GM13976 (cell line): Measurements from ENCODE around the gene RNF11.

Experiments used
- DNase-seq: peaks from one replicate; pipeline ENCODE4 v3.0.0; 2012; ENCODE audit warnings: low spot score
- in situ Hi-C: fragments of 300-500 bp; cut with MboI; formaldehyde crosslinking; loops from one replicate; pipeline ENCODE4 v1.12.0; 2022; ENCODE audit warnings: low sequenced_read_pairs, mixed read lengths, inconsistent platforms; ENCODE audit not compliant: unreplicated experiment
- TF ChIP-seq, protein P1 (sequence below): IDR thresholded peaks from 2 replicates; pipeline ENCODE4 v1.5.1; 2012; ENCODE audit warnings: borderline replicate concordance, mild to moderate bottlenecking; ENCODE audit not compliant: insufficient read depth; ENCODE audit errors: extremely low read depth, missing control alignments, control extremely low read depth

The RNF11 gene

DNA sequence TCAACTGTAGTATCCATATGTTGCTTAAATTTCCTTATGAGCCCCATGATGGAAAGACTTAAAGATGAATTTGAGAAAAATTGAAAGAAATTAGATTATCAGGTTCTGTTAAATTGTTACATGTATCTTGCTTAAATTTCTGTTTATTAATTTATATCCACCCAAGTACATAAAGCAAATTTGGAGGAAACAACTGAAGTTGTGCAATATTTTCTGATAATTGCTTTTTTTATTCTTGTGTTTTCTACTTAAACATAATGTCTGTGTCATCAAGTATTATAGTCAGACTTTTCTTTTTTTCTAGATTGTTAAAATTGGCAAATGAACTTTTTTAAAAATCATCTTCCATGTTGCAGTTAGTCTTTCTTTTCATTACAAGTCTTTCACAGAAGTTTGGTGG lies 36.8 kb downstream of the RNF11 start:
- TF ChIP-seq, protein P1, sequence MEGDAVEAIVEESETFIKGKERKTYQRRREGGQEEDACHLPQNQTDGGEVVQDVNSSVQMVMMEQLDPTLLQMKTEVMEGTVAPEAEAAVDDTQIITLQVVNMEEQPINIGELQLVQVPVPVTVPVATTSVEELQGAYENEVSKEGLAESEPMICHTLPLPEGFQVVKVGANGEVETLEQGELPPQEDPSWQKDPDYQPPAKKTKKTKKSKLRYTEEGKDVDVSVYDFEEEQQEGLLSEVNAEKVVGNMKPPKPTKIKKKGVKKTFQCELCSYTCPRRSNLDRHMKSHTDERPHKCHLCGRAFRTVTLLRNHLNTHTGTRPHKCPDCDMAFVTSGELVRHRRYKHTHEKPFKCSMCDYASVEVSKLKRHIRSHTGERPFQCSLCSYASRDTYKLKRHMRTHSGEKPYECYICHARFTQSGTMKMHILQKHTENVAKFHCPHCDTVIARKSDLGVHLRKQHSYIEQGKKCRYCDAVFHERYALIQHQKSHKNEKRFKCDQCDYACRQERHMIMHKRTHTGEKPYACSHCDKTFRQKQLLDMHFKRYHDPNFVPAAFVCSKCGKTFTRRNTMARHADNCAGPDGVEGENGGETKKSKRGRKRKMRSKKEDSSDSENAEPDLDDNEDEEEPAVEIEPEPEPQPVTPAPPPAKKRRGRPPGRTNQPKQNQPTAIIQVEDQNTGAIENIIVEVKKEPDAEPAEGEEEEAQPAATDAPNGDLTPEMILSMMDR: no peak
- in situ Hi-C loops: no loop called here
- DNase-seq: no peak

DNA sequence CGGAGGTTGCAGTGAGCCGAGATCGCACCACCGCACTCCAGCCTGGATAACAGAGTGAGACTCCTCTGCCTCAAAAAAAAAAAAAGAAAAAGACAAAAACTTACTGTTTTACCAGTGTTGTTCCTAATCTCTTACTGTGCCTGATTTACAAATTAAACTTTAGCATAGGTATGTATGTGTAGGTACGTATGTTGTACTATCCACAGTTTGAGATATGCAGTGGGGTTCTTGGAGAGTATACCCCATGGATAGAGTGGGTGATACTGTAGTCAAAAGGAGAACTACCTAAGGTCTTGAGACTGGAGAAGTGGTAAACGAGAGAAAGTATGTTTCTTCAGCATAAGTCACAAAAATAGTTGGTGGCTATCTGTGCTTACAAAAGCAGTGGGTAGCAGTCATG lies 38.6 kb downstream of the RNF11 start:
- TF ChIP-seq, protein P1: no peak
- in situ Hi-C loops: no loop called here
- DNase-seq: no peak

- TF ChIP-seq, protein P1: no peak
- in situ Hi-C loops: no loop called here
- DNase-seq: no peak
These were observed 40.2 kb downstream of the RNF11 start for GRCh38 chr1:51276286-51276685.

GRCh38 chr1:51280321-51280978 lies 44.4 kb downstream of the RNF11 start:
- in situ Hi-C loops: no loop called here
- TF ChIP-seq, protein P1: no peak
- no peak for DNase-seq

DNA sequence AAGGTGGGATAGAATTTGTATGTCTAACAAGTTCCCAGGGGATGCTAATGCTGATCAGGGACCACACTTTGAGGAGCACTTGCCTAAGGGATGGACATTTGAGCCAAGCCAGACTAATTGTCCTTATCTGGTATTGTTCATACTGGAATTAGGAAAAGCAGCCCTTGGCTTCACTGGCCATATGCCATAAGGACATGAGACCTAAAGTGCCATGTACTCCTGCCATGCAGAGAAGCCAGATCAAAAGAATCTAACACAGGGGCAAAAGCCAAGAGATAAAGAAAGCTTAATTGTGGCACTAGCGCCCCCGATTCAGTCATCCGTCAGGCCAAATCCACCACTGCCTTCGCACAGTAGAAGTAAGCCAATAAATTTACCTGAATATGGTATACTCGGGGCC lies 45.7 kb downstream of the RNF11 start:
- TF ChIP-seq, protein P1: no peak
- in situ Hi-C loops: no loop called here
- no peak for DNase-seq

- DNase-seq: no peak
- in situ Hi-C loops: no loop called here
- TF ChIP-seq, protein P1: no peak
These were observed 46.5 kb downstream of the RNF11 start for GRCh38 chr1:51282605-51283004.

DNA sequence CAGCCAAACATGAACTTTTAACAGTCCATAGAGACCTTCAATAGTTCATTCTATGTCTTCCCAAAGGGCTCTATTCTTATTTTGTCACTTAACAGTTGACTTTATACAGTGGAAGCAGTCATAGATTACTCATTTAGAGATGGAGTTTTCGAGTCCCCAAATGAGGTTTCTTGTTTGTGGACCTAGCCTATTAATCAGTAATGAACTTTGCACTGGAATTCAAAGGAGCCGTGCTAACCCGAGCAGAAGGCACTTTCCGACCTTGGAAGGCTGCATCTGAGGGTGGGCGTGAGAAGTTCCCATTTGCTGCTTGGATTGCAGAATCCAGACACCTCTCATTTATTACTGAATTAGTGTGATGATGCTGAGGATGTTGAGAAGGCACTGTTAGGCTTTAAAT lies 47.9 kb downstream of the RNF11 start:
- in situ Hi-C loops: no loop called here
- no peak for DNase-seq
- TF ChIP-seq, protein P1: no peak
